ENCODE data around the gene TENT5C.

The TENT5C gene

DNA sequence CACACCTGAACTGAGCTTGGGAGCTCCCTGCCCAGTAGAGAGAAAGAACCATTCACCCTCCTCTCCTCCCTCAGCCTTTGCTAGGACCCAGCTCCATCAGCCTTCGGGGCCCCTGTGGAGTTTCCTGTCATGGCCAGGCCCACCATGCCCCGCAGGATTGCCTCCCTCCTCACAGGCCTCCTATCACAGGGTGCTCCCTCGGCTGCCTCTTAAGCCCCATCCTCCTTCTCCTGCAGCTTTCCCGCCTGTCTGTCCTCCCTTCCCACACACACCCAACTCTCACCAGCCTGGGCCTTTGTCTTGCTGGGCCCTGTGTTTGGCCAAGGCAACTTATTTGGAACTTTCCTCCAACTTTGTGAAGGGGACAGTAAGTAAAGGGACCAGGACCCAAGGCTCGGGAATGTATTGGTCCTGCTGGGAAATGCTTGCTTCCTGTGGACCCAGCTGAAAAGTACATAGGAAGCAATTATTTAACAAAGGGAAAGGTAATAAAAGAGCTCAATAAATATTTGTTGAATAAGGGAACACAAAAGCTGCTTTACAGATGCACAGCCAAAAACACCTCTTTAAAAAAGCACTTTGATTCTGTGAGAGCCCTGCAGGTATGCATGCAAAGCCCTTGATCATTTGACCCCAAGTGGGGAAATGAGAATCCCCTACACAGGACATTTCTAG is 31.6 kb upstream of the TENT5C start:
- no peak for ATAC-seq

DNA sequence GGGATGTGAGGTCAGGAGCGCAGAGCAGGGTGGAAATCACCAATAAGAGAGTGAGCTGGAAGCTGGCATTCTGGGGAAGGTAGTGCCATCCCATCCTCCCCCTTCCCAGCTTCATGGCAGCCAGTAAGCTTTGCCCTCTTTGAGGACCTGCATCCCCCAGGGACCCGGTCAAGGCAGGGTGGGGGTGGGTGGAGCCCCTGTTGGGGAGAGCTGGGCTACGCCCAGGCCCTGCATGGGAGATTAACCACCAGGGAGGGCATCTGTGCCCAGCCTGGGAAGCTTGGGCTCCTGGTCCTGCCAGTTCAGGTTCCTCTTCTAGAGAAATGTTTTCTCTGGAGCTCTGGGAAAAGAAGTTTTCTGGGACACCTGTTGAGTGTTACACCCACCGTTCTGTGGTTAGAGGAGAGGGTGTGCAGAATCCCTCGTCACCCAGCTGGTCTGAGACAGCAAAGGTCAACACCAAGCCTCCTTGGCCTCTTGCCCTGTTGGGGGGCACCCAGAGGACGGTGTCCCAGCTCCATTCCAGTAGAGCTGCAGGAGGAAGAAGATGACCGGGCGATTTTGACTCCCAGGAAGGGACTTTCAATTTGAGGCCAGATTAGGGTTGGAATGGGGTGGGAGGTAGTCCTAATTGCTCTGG is 30.1 kb upstream of the TENT5C start:
- no peak for ATAC-seq

GRCh38 chr1:117576236-117576635 is 29.6 kb upstream of the TENT5C start:
- ATAC-seq: no peak

- no peak for ATAC-seq
These were observed 28.5 kb upstream of the TENT5C start for GRCh38 chr1:117577191-117577885.

GRCh38 chr1:117578466-117578865 is 27.4 kb upstream of the TENT5C start:
- no peak for ATAC-seq

DNA sequence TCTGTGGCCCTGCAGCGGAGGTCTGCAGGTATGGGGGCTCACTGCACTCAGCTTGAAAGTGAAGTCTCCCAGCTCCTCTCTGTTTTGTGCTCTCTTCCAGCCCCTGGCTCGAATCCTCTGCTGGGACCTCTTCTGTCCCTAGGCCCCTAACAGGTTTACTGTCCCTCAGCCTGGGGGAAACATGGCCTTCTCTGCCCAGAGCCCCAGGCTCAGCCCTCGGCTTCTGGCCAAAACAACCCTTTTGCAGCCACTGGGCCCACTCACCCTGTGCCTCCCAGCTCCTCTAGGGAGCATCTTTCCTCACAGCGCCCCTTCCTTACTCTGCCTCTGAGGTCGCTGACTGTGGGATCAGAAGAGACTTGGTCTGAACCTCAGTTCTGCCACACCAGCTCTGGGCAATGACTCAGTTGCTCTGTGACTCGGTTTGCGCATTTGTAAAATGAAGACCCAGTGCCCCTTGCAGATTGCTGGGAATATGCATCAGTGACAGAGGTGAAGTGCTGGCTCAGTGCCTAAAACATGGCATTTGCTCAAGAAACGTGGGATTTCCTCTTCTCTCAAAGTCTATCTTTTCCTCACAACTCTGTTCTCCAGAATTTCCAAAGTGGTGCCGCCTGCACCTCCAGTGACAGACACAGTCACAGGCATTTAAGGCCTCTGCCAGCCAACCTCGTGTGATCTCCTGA is 26.5 kb upstream of the TENT5C start:
- ATAC-seq: no peak

- no peak for ATAC-seq
These were observed 25.4 kb upstream of the TENT5C start for GRCh38 chr1:117580436-117580835.

DNA sequence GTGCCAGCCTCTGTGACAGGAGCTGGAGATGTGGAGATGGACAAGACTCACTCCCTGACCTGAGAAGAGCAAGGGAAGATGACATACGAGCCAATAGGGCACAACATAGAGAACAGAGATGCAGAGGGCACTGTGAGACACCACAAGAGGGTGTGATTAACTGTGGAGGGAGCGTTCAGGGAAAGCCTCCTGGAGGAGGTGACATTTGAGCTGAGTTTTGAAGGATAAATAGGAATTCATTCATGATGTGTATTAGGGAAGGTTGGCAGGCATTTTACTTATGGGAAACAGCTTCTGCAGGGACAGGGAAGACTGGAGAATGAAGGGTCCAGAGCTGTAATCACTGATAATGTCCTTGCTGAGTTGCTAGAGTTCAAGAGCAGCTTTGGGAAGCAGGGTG is 25.0 kb upstream of the TENT5C start:
- ATAC-seq: no peak

- no peak for ATAC-seq
These were observed 24.4 kb upstream of the TENT5C start for GRCh38 chr1:117581391-117581943.

DNA sequence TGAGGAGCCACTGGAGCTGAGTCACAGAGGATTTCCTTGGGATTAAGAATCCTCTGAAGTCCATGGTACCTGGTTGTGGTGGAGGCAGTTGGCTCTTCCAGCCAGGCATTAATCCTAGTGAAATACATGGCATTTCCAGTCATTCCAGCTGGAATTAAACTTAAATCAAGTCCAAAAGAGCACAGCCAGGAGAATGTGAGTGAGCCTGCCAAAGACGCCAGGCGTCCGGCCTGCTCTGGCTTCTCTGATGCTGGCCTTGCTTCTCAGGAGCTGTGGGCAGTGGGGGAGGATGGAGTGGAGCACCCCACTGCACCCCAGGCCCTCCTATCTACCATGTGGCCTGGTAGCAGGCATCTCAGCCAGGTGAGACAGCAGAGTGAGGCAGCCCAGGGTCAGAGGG is 23.4 kb upstream of the TENT5C start:
- ATAC-seq: no peak

GRCh38 chr1:117583247-117583646 is 22.6 kb upstream of the TENT5C start:
- no peak for ATAC-seq

GRCh38 chr1:117584181-117584580 is 21.7 kb upstream of the TENT5C start:
- no peak for ATAC-seq

GRCh38 chr1:117585086-117585485 is 20.8 kb upstream of the TENT5C start:
- ATAC-seq: no peak

- ATAC-seq: no peak
These were observed 19.5 kb upstream of the TENT5C start for GRCh38 chr1:117586337-117586736.

GRCh38 chr1:117586747-117587498 is 18.9 kb upstream of the TENT5C start:
- no peak for ATAC-seq

DNA sequence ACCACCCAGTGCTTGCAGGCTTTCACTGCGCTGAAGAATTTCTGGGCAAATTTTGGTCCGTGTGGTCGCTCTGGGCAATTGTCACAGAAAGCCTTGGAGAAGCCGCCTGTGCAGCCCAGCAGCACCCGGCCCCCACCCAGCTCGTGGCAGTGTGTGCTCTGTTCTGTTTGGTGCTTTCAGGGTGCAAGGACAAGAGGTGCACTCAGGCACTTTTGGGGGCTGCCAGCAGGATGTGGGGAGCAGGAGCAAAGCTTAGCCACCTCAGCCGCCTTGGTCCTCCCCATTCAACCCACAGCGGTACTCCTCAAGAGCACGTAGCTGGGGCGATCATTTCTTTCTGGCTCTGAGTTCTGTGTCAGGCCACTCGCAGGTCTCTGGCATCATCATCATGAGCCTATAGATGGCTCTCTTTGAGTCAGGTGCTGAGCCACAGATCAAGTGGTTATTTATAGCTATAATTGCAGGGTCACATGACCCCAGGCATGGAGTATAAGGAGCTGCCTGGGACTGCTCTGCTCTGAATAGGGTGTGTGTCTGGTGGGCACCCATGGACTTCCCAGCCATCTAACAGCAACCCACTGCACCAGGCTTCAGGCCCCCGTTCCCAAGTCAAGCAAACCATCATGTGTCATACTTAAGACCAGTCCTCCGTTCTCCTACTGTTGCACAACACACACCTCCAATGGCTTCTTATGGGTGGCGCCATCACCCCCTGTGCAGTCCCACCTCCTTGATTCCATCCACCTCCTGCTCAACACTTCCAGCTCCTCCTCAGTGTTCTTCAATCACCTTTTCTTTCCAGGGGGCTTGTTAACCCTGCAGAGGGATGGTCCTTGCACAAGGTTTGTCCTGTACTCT is 18.1 kb upstream of the TENT5C start:
- ATAC-seq: no peak

DNA sequence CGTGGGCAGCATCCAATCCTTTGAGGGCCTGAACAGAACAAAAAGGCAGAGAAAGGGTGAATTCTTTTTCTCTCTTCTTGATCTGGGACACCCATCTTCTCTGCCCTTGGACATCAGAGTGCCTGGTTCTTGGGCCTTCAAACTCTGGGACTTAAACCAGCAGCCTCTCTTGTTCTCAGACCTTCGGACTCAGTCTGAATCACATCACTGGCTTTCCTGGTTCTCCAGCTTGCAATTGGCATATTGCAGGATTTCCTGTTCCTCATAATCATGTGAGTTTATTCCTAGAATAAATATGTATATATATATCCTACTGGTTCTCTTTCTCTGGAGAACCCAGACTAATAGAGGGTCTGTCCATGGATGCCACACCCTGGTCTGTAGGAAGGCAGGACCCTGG is 16.3 kb upstream of the TENT5C start:
- no peak for ATAC-seq

GRCh38 chr1:117590273-117590925 is 15.4 kb upstream of the TENT5C start:
- ATAC-seq: no peak

DNA sequence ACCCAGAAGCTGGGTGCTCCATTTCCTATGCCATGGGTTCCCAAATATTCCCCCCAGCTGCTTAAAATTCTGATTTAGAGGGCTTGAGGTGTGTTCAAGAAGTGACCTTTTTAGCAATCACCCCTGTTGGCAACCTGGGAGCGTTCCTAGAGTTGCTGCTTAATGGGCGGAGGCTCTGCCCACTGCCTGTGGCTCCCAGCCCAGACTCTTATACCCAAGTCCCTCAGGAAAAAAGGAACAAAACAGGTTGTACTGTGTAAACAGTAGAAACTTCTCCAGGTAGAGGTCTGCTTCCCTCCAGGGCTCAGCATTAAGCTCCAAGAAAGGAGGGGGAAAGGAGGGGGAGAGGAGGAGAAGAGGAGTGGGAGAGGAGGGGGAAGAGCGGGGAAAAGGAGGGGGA is 14.6 kb upstream of the TENT5C start:
- no peak for ATAC-seq

- no peak for ATAC-seq
These were observed 13.7 kb upstream of the TENT5C start for GRCh38 chr1:117592155-117592554.

Measured in activated CD4-positive, CD25-positive, alpha-beta regulatory T cell treated with anti-CD3 and anti-CD28 coated beads, Interleukin-2, amount 50 U/mL, for 24 hours (primary cell).